Measurements from ENCODE around the gene FAM184B. TPM values are rescaled to one million over a fixed set of nuclear protein-coding genes. Genes with fewer than 3 reads are reported as not detected.
A peak's percentile ranks its signal among the peaks of the same experiment; 100 is the strongest.

Gene FAM184B
- total RNA-seq, 1 experiment from 2014 or later: 0.47 TPM

GRCh38 chr4:17762726-17763125 is 18.7 kb downstream of the FAM184B start:
- ChIA-PET POLR2A (ENCODE audit: unreplicated experiment) (no interaction called here), CTCF (no interaction called here)
- no peaks in the 10 kb centered on the region for H3K9me3 ChIP-seq (ENCODE audit: low read length)
- no peaks in the 10 kb centered on the region for H3K9me2 ChIP-seq (replicated peaks; ENCODE audit: low read length)
- no peaks in the 10 kb centered on the region for H3K4me1 ChIP-seq (ENCODE audit: insufficient read depth, low read length)
- no peak overlapping the region for H3K9ac ChIP-seq (ENCODE audit: low read length)
- no peak overlapping the region for H3K4me3 ChIP-seq (ENCODE audit: low read length)
- H3K27me3 ChIP-seq (ENCODE audit: low read length): no peaks in the 10 kb centered on the region
- no peaks in the 10 kb centered on the region for H3K36me3 ChIP-seq (ENCODE audit: low read depth, low read length)
- no TSS peak for BruUV-seq (replicated peaks)
- H3K27ac ChIP-seq (ENCODE audit: low read length): no peak overlapping the region
- ATAC-seq (no peak), DNase-seq (peak; percentile 60)
- intact Hi-C loops (cut with micrococcal nuclease): no loop called here
- H4K20me1 ChIP-seq (ENCODE audit: low read length): no peaks in the 10 kb centered on the region
- H3F3A ChIP-seq (ENCODE audit: low read length, unreplicated experiment): no peaks in the 10 kb centered on the region
- no peaks in the 10 kb centered on the region for H3K79me2 ChIP-seq (ENCODE audit: low read length)
- no peak overlapping the region for H3K4me2 ChIP-seq (ENCODE audit: low read length)
- TF ChIP-seq EZH2phosphoT487 (IDR thresholded peaks at IDR 0.05; ENCODE audit: borderline replicate concordance, low read length): no peak
- no peak for TF ChIP-seq EZH2 (IDR thresholded peaks at IDR 0.05; ENCODE audit: low read length, unreplicated experiment)
- peak; percentile 48 for TF ChIP-seq CTCF (conservative IDR thresholded peaks at IDR 0.05; ENCODE audit: low read depth, low read length)
- H2AFZ ChIP-seq (ENCODE audit: low read length): no peak overlapping the region

DNA sequence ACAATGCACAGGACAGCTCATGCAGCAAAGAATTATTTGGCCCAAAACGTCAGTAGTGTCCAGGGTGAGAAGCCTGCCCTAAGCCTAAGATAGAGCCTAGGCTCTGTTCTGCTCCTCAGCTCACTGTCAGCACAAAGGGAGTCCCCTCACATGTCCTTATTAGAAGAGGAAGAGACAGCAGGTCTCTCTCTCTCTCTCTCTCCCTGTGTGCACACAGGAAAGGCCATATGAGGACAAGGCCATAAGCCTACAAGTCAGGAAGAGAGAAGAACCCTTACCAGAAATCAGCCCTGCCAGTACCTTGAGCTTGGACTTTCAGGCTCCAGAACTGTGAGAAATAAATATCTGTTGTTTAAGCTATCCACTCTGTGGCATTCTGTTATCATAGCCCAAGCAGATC is 20.4 kb downstream of the FAM184B start:
- Histone ChIP-seq H3K79me2 (ENCODE audit: low read length) (no peaks in the 10 kb centered on the region), H3F3A (ENCODE audit: low read length, unreplicated experiment) (no peaks in the 10 kb centered on the region), H3K27me3 (ENCODE audit: low read length) (no peaks in the 10 kb centered on the region), H2AFZ (ENCODE audit: low read length) (no peak overlapping the region), H3K4me2 (ENCODE audit: low read length) (no peak overlapping the region), H3K9ac (ENCODE audit: low read length) (no peak overlapping the region), H4K20me1 (ENCODE audit: low read length) (no peaks in the 10 kb centered on the region), H3K27ac (ENCODE audit: low read length) (no peak overlapping the region), H3K9me3 (ENCODE audit: low read length) (no peaks in the 10 kb centered on the region), H3K4me1 (ENCODE audit: insufficient read depth, low read length) (no peaks in the 10 kb centered on the region), H3K4me3 (ENCODE audit: low read length) (no peak overlapping the region), H3K36me3 (ENCODE audit: low read depth, low read length) (no peaks in the 10 kb centered on the region), H3K9me2 (replicated peaks; ENCODE audit: low read length) (no peaks in the 10 kb centered on the region)
- ChIA-PET POLR2A (ENCODE audit: unreplicated experiment) (no interaction called here), CTCF (no interaction called here)
- DNase-seq (no peak), ATAC-seq (no peak)
- intact Hi-C loops (cut with micrococcal nuclease): no loop called here
- BruUV-seq (replicated peaks): no TSS peak
- TF ChIP-seq EZH2 (IDR thresholded peaks at IDR 0.05; ENCODE audit: low read length, unreplicated experiment) (no peak), CTCF (conservative IDR thresholded peaks at IDR 0.05; ENCODE audit: low read depth, low read length) (no peak), EZH2phosphoT487 (IDR thresholded peaks at IDR 0.05; ENCODE audit: borderline replicate concordance, low read length) (no peak)

- Histone ChIP-seq H2AFZ (ENCODE audit: low read length) (no peak overlapping the region), H3F3A (ENCODE audit: low read length, unreplicated experiment) (no peaks in the 10 kb centered on the region), H3K4me3 (ENCODE audit: low read length) (no peak overlapping the region), H3K9me3 (ENCODE audit: low read length) (no peaks in the 10 kb centered on the region), H3K27ac (ENCODE audit: low read length) (no peak overlapping the region), H4K20me1 (ENCODE audit: low read length) (no peaks in the 10 kb centered on the region), H3K4me1 (ENCODE audit: insufficient read depth, low read length) (no peaks in the 10 kb centered on the region), H3K9ac (ENCODE audit: low read length) (no peak overlapping the region), H3K36me3 (ENCODE audit: low read depth, low read length) (no peaks in the 10 kb centered on the region), H3K9me2 (replicated peaks; ENCODE audit: low read length) (no peaks in the 10 kb centered on the region), H3K79me2 (ENCODE audit: low read length) (no peaks in the 10 kb centered on the region), H3K4me2 (ENCODE audit: low read length) (no peak overlapping the region), H3K27me3 (ENCODE audit: low read length) (no peaks in the 10 kb centered on the region)
- CTCF ChIA-PET: no interaction called here
- TF ChIP-seq CTCF (conservative IDR thresholded peaks at IDR 0.05; ENCODE audit: low read depth, low read length) (no peak), EZH2 (IDR thresholded peaks at IDR 0.05; ENCODE audit: low read length, unreplicated experiment) (no peak), EZH2phosphoT487 (IDR thresholded peaks at IDR 0.05; ENCODE audit: borderline replicate concordance, low read length) (no peak)
- POLR2A ChIA-PET (ENCODE audit: unreplicated experiment): no interaction called here
- BruUV-seq (replicated peaks): no TSS peak
- no peak for DNase-seq
- no peak for ATAC-seq
- intact Hi-C loops (cut with micrococcal nuclease): no loop called here
These were observed 20.8 kb downstream of the FAM184B start for GRCh38 chr4:17760626-17761025.
